ENCODE measurements around the gene SPPL2B.
"Not testable (repeated sequence)": the region's sequence is repeated elsewhere in the genome, so short reads cannot be mapped to it uniquely, and the experiment has no call there.

SPPL2B gene, protein sequence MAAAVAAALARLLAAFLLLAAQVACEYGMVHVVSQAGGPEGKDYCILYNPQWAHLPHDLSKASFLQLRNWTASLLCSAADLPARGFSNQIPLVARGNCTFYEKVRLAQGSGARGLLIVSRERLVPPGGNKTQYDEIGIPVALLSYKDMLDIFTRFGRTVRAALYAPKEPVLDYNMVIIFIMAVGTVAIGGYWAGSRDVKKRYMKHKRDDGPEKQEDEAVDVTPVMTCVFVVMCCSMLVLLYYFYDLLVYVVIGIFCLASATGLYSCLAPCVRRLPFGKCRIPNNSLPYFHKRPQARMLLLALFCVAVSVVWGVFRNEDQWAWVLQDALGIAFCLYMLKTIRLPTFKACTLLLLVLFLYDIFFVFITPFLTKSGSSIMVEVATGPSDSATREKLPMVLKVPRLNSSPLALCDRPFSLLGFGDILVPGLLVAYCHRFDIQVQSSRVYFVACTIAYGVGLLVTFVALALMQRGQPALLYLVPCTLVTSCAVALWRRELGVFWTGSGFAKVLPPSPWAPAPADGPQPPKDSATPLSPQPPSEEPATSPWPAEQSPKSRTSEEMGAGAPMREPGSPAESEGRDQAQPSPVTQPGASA

DNA sequence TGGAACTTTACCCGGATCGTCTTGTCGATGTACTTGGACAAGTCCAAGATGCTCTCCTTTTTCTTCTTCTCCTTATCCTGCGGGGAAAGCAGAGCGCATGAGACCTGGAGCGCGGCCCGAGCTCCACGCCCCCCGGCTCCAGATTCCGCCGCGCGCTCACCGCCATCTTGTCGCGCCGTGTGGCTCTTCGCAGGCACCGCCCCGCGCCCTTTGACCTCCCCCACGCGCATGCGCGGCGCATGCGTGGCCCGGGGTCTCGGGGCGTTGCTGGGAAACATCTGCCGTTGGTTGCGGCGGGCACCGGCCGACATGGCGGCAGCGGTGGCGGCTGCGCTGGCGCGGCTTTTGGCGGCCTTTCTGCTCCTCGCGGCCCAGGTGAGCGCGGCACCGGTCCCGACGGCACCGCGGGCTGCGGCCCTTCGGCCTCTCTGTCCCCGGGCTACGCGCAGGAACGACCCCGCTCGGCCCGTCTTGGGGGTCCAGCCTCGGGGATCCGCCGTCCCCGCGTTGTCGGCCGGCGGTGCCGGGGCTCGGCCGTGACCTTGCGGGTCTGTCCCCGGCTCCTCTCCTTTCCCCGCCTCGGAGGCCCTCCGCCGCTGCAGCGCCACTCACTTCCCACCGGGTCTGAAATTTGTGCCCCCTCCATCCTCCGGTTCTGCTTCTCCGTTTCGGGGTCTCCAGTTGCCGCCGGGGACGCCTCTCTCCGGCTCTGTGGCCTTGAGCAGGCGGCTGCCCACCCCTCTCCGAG, at the start of gene SPPL2B, which contains the start of gene LSM7:
TSS of gene SPPL2B (plus strand) at position 284 of the 748 bp plus-strand sequence. CDS start at position 310, 26 bp downstream.
TSS of gene LSM7 (minus strand) at position 186 of the 748 bp plus-strand sequence. CDS start at position 166, 20 bp downstream.
- DNase-seq = peak; percentile 94 to 97 (median 96)

DNA sequence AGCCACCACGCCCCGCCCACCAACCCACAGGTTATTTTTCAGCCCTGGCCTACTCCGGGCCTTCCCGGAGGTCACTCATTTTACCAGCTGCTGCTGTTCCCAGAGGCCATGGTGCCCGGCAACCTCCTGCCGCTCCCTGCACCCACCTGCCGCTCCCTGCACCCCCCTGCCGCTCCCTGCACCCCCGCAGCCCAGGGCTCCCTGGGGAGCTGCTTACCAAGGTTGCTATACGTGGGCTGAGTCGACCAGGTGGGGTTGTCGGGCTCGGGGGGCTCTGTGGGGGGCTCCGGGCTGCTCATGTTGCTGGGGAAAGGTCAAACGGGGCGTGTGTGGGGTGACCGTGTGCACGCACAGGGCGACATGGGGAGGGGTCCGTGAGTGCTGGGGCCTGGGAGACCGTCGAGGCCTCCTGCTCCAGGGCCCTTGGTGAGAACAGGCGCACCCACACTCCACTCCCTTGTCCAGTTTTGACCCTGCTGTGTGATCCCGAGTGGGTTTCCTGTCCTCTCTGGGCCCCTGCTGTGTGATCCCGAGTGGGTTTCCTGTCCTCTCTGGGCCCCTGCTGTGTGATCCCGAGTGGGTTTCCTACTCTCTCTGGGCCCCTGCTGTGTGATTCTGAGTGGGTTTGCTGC, 47.7 kb upstream of the SPPL2B start:
- no peak for DNase-seq

DNA sequence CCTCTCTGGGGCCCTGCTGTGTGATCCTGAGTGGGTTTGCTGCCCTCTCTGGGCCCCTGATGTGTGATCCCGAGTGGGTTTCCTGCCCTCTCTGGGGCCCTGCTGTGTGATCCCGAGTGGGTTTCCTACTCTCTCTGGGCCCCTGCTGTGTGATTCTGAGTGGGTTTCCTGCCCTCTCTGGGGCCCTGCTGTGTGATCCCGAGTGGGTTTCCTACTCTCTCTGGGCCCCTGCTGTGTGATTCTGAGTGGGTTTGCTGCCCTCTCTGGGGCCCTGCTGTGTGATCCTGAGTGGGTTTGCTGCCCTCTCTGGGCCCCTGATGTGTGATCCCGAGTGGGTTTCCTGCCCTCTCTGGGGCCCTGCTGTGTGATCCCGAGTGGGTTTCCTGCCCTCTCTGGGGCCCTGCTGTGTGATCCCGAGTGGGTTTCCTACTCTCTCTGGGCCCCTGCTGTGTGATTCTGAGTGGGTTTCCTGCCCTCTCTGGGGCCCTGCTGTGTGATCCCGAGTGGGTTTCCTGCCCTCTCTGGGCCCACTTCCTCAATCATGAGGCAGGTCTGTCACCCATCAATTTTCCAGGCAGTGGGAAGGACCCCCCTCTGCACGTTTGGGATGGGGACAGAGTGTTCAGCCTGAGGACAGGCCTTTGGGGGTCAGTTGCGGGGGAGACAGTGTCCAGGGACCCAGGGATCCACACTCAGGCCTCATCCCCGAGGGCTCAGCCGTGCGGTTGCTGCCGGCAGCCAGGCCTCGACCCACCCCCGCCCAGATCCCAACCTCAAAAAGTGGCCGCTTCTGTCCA, 47.0 kb upstream of the SPPL2B start:
- DNase-seq = not testable (repeated sequence)

DNA sequence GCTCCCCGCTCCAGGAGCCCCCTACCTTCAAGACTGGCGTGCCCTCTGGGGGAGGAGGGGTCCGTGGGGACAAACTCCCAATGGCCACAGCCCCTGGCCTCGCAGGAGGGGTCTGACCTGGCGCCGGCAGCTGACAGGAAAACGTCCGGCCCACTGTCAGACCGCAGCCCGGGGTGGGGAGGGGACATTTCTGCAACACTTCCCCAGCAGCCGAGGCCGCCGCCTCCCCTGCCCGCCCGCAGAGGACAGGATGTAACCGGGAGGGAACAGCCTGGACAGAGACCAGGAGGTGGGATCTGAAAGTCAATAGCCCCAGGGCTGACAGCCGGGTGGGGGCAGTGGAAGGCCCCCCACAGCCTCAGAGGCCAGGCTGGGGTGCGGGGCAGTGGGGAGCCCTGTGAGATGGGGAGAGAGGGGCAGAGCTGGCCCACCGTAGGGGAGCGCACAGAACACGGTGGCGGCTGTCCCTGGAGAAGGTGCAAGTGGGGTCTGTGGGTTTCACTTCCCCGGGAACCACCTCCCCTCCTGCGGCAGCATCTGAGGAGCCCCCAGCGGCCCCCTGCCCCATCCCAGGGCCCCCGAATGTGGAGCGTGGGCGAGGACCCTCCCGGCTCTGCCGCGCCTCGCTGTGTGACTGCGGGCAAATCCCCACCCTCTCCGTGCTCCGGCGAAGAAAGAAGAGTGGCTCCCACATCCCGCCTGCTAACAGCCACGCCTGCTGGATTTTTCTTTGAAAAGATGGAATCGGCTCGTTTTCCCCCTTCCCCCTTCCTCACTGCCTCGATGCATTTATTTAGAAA, 46.2 kb upstream of the SPPL2B start, which contains the start of gene PEAK3:
TSS of gene PEAK3 (minus strand) at position 114 of the 800 bp plus-strand sequence. CDS start 1,244 bp downstream, outside the sequence.
- DNase-seq = no peak

DNA sequence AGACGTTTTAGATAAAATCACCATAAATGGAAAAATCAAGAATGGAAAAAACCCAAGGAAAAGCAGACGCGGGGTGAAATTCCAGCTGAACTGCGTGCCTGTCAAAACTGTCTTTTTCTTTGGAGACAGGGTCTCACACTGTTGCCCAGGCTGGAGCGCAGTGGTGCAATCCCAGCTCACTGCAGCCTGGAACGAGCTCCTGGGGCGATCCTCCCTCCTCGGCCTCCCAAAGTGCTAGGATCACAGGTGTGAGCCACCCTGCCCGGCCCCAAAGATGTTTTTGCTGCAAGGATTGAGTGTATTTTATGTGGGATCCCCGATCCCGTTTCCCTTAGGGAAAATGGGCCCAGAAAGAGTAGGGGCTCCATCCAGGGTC, 45.6 kb upstream of the SPPL2B start:
- no peak for DNase-seq

DNA sequence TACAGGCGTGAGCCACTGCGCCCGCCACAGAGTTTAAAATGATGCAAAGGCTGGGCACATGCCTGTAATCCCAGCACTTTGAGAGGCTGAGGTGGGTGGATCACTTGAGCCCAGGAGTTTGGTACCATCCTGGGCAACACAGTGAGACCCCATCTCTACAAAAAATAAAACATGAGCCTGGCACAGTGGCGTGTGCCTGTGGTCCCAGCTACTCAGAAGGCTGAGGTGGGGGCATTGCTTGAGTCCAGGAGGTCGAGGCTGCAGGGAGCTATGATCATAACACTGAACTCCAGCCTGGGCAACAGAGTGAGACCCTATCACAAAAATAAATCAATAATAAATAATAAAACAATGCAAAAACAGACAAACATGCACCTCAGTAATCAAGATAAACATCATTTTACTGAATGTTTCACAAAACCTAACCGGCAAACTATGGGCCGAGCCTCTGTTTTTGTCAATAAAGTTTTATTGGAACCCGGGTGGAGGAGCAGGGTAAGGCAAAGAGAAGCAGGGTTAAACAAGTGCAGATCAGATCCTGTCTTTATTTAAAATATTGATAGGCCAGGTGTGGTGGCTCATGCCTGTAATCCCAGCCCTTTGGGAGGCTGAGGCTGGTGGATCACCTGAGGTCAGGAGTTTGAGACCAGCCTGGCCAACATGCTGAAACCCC, 44.5 kb upstream of the SPPL2B start:
- DNase-seq = no peak

DNA sequence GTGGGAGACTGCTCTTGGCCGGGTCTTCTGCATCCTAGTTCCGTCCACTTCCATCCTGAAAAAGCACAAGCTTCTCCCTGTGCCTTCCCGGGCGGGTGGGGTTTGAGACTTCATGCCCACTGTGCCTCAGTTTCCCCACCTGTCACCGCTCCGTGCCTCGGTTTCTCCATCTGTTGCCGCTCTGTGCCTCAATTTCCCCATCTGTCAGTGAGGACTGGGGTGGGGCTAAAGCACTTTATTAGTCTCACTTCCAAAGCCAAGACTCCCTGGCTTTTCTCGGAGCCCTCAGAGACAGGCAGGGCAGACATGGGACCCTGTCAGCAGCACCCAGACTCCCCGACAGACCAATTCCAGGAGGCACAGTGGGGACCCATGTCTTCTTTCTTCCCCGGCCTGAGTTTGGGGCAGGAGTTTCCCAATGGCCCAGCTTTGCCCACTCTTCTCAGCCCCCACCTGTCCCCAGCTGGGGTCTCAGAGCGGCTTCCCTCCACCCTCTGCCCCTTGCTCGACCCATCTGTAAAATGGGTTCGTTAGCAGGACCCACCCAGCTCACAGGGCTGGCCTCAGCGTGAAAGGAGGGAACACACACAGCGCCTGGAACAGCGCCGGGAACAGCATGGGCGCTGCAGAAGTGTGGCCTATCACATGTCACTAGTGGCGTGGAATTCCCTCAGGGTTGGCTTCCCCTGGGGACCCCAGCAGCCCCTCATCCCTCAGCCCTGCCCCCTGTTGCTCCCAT, 41.9 kb upstream of the SPPL2B start:
- DNase-seq = no peak

DNA sequence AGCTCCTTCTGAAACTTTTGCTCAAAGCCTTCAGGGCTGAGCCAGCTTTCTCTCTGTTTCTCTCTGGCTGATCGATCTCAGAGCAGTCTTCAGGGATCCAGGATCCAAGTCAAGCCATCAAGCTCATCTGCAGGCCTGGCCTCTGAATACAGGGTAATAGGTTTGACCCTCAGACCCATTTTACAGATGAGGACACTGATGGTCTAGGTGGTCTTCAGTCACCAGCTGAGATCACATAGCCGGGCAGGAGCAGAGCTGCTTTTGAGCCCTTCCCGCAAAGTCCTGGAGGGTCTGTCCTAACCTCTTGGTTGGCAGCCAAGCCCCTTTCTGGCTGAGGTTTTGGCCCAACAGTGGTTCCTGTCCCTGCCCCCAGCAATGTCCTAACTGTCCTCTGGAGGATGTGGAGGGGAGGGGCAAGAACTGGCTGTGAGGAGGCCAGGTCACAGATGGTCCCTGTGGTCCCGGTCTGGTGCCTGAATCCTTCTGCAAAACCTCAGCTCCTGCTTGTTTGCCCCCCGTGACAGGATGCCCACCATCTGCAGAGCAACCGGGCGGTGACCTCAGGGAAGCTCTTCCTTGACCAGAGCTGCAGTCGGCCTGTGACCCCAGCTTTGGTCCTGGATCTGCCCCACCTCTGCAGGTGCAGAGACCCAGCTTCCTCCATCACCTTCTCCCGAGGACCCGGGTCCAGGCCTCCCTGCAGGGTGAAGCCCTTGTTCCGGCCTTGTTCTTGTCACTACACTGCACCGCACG, 40.7 kb upstream of the SPPL2B start:
- no peak for DNase-seq

DNA sequence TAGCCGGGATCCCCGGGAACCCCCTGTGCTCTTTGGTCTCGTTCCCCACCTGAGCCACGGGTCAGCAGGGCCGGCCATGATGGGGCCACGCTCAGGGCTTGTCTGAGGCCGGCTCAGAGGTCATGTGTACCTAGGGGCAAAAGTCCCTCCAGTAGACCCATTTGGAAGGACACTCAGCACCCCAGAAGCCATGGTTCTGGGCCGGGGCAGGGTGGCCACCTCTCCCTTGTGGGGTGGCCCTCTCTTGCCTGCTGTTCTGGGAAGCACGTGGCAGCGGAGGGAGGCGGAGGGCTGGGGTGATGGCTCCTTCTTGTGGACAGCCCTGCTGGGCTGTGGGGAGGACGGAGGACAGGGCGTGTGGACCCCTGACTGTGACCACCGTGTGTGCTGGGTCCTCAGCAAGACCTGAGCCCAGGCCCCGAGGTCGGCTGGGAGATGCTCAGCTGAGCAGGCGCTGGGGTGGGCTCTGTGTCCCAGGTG, 40.1 kb upstream of the SPPL2B start:
- no peak for DNase-seq

DNA sequence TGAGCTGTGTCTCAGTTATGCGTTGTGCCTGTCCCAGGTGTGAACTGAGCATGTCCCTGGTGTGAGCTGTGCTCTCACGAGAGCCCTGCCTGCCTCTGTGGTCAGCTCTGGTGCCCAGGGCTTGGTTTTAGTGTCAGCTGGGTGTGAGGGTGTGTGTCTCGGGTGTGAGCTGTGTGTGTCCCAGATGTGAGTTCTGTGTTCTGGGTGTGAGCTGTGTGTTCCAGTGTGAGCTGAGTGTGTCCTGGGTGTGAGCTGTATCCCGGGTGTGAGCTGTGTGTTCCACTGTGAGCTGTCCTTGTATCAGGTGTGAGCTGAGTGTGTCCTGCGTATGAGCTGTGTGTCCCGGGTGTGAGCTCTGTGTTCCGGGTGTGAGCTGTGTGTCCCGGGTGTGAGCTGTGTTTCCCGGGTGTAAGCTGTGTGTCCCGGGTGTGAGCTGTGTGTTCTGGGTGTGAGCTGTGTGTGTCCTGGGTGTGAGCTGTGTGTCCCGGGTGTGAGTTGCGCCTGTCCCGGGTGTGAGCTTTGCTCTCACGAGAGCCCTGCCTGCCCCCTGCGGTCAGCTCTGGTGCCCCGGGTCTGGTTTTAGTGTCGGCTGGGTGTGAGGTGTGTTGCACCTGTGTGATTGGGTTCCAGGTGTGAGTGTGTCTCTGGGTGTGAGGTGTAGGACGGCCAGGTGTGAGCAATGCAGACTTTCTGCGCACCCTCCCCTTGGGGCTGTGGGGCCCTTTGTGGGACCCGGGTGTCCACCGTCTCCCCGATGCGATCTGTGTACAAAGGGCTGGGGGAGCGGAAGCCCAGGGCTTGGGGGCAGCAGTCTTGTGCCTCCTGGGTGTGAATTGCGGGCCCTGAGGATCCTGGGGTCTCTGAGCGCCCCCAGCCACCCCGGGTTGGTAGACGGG, 39.4 kb upstream of the SPPL2B start:
- no peak for DNase-seq

DNA sequence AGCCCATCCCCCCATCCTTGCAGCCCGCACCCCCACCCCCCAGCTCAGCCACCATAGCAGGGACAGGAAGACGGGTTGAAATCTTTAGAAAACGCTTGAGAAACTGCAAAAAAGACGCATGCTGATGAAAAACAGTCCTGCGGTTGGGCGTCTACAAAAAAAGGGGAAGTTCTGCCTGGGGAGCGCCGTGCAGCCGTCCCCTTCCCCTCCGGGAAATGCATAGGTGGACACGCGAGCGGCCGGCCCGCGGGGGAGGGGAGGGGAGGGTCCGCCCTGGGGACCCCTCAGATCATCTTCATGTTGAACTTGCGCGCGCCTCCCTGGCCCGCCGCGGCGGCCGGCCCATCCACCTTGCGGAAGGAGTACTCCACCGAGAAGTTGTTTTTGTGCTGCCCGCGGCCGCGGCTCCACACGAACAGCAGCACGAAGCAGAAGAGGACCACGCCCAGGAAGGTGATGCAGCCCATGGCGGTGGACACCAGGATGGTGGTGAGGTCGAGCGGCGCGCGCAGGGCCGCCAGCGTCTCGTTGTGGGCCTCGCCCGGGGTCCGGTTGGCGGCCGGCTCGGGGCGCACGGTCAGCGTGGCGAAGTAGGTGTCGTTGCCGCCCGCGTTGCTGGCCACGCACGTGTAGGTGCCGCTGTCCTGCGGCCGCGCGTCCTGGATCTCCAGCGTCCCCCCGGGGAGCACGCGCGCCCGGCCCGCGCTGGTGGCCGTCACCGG, 38.6 kb upstream of the SPPL2B start:
- DNase-seq = peak in 2 of 3 experiments; percentile 63

DNA sequence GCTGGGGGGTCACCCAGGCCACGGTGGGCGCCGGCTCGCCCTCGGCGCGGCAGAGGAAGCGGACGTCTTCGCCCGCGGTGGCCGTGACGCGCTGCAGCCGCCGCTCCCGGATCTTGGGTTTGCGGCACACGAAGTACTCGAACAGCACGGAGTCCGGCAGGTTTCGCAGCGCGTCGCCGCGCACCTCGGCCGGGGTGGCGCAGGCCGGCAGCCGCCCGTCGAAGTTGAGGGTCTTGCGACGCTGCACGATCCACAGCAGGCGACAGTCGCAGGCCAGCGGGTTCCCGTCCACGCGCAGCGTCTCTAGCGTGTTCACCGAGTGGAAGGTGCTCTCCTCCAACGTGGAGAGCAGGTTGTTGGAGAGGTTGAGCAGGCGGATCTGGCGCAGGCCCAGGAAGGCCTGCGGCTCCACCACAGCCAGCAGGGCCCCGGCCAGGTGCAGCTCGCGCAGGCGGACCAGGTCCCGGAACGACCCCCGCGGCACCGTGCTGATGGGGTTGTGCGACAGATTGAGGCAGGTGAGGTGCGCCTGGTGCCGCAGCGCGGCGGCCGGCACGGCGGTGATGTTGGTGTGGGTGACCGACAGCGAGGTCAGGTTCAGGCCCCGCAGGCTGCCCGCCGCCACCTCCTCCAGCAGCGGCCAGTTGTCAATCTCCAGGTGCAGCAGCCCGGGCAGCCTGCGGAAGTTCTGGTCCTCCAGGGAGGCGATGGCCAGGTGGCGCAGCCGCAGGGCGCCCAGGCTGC, 37.9 kb upstream of the SPPL2B start:
- peak; percentile 31 to 87 (median 69) for DNase-seq

DNA sequence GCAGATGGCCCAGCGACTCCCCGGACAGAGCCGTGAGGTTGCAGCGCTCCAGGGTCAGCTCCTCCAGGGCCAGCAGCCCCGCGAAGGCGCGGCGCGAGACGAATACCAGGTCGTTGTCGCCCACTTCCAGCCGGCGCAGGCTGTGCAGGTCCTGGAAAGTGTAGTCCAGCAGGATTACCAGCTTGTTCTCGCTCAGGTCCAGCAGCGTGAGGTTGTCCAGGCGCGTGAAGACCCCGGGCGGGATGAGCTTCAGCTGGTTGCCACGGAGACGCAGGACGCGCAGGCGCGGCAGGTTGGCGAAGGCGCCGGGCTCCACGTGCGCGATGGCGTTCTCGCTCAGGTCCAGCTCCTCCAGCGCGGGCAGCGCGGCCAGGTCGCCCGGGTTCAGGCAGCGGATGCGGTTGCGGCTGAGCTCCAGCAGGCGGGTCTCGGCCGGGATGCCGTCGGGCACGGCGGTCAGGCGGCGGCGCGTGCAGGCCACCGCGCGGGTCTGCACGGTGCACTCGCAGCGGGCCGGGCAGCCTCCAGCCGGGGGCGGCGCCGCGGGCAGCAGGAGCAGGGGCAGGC, 37.2 kb upstream of the SPPL2B start:
- peak; percentile 37 to 95 (median 94) for DNase-seq

DNA sequence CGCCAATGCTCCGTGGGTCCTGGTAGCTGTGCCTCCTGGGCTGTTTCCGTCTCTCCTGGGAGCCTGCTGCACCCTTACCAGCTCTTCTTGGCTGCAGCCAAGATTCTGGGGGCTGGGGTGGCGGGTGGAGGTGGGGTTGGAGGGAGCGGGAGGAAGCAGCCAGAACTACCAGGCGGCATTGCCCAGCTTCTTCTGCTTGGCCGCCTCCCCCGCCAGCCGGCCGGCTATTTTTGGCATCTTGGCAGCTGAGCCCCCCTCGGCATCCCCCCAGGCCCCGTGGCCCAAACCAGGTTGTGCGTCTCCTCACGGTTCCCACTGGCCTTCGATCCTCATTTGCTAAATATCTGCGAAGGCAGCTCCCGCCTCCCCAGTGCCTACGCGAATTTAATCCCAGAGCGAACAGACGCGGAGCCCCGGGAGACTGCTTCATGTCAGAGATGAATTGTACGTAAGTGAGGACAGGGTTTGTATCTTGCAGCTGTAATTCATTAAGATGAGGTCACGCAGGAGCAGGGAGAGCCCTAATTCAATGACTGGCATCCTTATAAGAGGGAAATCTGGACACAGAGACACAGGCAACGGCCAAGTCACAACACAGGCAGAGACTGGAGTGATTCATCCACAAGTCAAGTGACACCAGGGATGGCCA, 33.7 kb upstream of the SPPL2B start:
- DNase-seq = peak in 1 of 3 experiments; percentile 16

DNA sequence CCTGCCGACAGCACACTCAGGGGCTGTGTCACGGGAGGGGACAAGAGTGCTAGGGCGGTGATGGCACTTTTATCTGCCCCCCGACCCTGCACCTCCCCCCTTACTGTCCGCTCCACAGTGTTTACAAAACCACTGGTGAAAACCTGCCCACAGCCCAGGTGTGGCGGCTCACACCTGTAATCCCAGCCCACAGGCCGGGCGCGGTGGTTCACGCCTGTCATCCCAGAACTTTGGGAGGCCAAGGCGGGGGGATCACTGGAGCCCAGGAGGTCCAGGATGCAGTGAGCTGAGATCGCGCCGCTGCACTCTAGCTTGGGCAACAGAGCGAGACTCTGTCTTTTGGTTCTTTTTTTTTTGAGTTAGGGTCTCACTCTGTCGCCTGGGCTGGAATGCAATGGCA, 32.3 kb upstream of the SPPL2B start:
- no peak for DNase-seq
